Measurements from ENCODE around the gene COL19A1. TPM values are rescaled to one million over a fixed set of nuclear protein-coding genes. Genes with fewer than 3 reads are reported as not detected.
A peak's percentile ranks its signal among the peaks of the same experiment; 100 is the strongest.
"Not testable (repeated sequence)": the region's sequence is repeated elsewhere in the genome, so short reads cannot be mapped to it uniquely, and the experiment has no call there.

COL19A1 gene
- total RNA-seq, 1 donor from 2014 or later, result 2.0 TPM

DNA sequence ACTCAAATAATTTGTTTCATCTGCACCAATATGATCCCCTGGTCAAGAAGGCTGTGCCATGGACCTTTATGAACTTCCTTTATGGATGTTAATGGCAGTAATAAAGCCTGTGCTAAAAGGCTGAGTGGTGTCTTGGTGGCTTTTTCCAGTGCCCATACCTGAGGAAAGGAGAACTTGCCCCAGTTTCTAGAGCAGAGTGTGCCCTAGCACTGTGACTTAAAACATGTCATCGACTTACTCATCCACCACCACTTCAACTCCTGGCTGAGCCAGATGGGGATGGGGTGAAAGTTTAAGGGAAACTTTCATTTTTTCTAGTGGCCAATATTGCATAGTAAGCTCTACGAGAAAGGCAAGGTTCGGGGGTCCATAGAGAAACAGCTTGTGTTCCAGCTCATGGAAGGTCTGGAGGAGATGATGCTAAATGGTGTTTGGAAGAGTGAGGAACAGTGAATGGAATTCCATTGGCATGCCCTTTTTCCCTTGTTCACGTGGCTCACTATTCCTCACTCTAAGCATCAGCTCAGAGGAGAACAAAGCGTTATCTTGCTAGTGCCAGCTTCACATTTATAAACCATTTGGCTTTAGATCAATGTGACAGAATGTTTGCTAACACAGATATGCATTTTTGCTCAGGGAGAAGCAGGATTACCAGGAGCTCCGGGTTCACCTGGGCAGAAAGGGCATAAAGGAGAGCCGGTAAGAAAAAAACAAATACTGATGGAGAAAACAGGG is 71.2 kb downstream of the COL19A1 start:
- DNase-seq (no peak), ATAC-seq (ENCODE audit: poor library complexity) (peak; percentile 58)
- intact Hi-C loops (cut with DNase I), result no loop called here

DNA sequence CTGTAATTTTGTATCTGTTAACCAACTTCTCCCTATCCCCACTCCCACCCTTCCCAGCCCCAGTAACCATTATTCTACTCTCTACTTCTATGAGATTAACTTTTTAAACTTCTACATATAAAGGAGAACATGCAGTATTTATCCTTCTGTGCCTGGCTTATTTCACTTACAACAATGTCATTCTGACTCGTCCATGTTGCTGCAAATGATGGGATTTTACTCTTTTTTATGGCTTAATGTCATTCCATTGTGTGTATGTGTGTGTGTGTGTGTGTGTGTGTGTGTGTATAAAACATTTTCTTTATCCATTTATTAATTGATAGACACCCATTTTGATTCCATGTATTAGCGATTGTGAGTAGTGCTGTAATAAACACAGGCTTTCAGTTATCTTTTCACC is 76.1 kb downstream of the COL19A1 start:
- no peak for ATAC-seq (ENCODE audit: poor library complexity)
- intact Hi-C loops (cut with DNase I), result no loop called here
- DNase-seq, result no peak

DNA sequence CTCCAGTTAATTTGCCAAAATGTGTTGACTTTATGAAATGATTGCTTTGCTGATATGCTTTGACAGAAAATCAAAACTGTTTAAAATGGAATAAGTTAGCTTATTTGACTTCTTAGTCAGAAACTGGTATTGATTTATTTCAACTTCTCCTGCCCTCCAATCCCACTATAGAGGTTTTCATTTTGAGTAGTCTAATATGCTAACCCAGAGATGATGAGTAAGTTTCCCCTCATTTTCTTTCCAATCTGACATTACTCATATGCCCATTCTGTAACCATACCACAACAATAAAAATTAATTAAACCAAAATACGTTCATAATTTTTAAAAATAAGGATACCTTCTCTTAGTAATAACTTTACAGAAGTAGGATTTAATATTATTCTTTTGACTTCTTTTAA is 78.8 kb downstream of the COL19A1 start:
- no peak for ATAC-seq (ENCODE audit: poor library complexity)
- DNase-seq, result no peak
- intact Hi-C loops (cut with DNase I), result no loop called here

DNA sequence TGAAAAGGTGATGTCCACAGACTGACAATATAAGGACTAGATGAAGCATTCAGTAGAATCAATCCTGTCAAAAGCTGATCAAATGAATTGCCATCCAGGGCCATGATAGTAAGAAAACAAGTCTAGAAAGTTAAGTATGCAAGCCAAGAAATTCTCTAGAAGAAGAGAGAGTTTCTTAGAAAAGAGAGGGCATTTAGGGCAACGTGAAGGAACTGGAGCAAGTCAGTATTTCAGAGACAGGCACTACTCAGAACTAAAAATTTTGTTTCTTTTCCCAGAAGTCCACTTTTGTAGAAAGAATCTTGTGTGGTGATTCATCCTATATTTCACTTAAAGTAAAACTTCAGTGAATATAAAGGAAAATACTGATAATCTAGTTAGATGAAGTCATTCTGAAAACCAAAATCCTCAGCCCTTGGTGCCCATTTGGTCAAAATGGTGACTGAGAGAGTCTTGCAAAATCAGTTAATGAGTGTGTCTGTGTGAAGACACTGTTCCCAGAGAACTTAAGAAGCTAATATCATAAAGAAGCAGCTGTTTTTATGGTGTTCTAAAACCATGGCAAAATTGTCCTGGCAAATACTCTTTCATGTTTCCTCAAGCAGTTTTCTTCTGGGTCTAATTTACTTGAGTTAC is 82.2 kb downstream of the COL19A1 start:
- ATAC-seq (ENCODE audit: poor library complexity) (no peak), DNase-seq (no peak)
- intact Hi-C loops (cut with DNase I), result no loop called here

DNA sequence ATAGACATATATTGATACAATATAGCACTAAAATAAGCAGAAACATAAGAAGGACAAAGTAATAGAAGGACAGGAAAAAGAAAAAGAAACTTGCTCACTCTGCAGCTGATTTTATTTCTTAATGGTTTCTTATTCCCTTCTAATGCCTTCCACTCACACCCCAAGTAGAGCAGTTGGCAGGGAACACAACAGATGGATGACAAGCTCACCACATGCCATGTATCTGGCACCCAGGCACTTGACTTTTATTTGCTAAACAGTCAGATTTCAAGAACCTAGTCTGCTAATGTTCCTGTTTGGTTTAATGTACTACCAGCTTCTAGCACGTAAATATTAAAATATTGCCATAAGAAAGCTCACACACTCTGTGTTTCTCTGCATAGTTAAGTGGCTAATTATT is 87.1 kb downstream of the COL19A1 start:
- intact Hi-C loops (cut with DNase I), result no loop called here
- ATAC-seq (ENCODE audit: poor library complexity) (peak; percentile 63), DNase-seq (no peak)

DNA sequence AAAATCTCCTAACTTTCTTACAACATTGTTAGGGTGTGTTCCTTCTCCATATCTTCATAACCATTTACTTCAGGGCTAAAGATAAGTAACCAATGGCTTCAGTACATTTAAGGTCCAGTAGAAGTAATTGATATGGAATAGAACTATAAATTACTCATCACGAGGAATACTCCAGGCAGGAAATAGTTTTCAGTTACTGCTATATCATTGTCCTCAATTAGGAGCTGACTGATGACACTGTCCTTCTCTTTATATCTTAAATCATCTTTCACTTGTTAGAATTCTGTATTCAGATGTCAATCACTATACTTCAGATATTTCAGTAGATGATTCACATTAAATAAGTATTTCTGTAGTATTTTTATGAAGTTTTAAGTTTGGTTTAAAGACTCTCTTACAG is 88.4 kb downstream of the COL19A1 start:
- intact Hi-C loops (cut with DNase I), result no loop called here
- no peak for ATAC-seq (ENCODE audit: poor library complexity)

DNA sequence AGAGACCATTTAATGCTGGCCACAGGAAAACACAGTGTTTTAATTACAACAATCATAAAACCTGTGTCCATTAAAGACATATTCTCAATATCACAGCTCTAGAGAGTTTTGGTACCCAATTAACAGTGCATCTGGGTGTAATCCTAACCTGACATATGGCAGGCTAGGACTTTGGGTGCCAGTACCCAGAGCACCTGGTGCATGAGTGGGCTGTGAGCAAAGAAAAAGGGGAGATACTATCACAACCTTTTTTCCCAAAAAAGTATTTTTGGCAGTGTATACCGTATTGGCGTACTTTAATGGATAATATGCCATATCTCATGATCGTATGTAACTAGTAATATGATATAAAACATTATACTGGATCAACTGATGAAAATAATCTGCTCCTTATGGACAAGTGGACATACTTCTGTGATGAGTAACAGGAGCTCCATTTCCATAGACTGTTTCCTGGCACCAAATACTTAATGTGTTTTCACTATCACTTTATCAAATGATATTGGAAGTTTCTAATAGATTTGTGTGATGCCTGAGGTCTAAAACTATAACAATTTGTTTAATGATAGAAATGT is 91.7 kb downstream of the COL19A1 start:
- DNase-seq, result no peak
- ATAC-seq (ENCODE audit: poor library complexity), result no peak
- intact Hi-C loops (cut with DNase I), result no loop called here

More for the DNA sequence above, 88.4 kb downstream of the COL19A1 start:
- DNase-seq, result no peak

DNA sequence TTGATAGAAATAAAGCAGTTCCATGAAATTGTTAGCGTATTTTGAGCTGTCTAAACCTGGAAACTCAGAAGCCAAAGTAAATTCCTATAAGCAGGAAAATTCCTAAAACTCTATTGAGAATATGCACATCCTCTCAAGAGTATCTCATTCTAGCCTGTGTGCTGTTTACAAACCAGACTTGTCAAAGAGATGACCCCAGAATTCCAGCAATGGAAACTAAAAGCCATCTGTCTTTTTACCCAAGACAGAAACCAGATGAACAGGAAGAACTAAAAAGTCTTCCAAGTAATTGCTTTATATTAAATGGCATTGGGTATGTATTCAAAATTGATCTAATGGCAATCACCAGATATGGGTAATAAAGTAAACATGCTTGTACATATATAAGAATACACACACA is 92.6 kb downstream of the COL19A1 start:
- intact Hi-C loops (cut with DNase I), result no loop called here
- no peak for ATAC-seq (ENCODE audit: poor library complexity)
- no peak for DNase-seq

DNA sequence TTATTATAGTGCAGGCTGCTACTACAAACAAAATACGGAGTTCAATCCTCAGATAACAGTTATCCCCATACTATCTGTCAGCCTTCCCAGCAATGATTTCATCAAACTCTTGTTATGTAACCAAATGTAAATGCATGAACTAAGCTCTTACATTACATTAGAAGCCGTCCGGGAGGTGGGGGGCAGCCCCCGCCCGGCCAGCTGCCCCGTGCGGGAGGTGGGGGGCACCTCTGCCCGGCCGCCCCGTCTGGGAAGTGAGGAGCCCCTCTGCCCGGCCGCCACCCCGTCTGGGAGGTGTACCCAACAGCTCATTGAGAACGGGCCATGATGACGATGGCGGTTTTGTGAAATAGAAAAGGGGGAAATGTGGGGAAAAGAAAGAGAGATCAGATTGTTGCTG is 99.6 kb downstream of the COL19A1 start:
- DNase-seq; ATAC-seq (ENCODE audit: poor library complexity); intact Hi-C loops (cut with DNase I): not testable (repeated sequence)

DNA sequence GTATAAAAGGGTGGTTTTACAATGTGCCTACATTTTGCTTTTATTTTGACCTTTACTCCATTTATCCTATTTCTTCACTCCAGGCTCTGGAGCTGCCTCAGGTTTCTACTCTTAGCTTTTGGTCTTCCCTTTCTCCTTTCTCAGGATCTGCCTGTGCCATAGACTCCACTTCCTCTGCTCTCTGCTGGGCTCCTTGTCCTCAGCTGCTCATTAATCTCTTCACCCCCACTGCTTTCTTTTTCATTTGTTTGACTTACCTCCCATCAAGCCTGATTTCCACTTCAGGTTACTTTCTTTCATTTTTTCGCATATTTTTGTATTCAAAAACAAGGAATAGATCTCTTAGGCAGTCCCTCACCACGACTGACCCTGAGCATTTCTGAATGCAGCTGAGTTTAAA is 106.8 kb downstream of the COL19A1 start:
- ATAC-seq (ENCODE audit: poor library complexity) (peak; percentile 45), DNase-seq (no peak)
- intact Hi-C loops (cut with DNase I), result no loop called here

DNA sequence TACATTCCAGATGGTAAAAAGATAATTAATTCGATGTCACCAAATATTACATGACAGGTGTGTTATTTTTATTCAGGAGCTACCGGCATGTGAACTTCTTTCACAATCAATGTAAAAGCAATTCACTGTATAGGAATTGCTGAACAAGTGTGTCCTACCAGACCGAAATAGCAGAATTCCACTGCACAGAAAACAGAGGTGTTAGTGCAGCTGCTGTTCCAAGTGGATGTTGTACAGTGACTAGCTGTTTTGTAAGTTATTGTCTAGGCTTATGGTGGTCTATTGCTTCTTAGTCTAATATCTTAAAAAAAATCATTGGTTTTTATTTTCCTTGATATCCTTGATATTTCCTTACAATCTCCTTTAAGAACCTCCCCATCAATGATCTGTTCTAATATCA is 107.4 kb downstream of the COL19A1 start:
- ATAC-seq (ENCODE audit: poor library complexity) (peak; percentile 59), DNase-seq (no peak)
- intact Hi-C loops (cut with DNase I), result no loop called here

DNA sequence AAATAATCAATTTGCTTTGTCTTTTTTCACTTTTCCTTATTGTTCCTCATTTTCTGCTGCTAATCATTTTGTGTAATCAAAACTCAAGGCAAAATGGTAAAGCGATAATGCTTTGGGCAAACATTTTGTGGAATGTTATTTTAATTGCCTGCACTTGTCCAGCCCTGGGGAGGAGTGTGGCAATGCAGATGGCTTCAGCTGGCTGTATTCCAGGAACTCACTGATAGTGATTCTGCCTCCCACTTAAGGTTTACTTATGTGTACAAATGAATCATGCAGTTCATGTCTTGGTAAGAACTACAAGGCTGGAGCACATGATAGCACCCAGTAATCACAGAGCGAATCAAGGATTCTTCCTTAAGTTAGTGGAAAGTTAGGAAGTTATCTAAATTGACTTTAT is 107.8 kb downstream of the COL19A1 start:
- ATAC-seq (ENCODE audit: poor library complexity) (peak; percentile 83), DNase-seq (no peak)
- intact Hi-C loops (cut with DNase I), result no loop called here

DNA sequence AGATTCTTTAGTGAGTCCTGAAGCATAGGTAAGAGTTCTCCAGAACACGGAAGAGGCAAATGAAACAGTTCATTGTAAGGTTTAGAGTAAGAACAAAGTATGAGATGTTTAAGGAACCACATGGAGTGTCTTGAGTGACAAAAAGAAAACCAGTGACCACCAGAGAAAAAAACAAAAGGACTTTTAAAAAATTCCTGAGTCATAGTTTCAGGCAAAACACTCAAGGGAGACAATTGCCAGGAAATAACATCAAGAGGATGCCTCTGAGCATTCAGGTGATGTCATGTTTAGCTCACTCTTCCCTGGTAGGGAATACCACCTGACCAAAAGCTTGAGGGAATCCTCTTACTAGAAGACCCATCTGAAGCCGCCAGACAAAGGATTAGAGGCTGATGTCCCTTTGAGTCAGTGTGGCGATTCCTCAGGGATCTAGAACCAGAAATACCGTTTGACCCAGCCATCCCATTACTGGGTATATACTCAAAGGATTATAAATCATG is 110.3 kb downstream of the COL19A1 start:
- intact Hi-C loops (cut with DNase I), result no loop called here

DNA sequence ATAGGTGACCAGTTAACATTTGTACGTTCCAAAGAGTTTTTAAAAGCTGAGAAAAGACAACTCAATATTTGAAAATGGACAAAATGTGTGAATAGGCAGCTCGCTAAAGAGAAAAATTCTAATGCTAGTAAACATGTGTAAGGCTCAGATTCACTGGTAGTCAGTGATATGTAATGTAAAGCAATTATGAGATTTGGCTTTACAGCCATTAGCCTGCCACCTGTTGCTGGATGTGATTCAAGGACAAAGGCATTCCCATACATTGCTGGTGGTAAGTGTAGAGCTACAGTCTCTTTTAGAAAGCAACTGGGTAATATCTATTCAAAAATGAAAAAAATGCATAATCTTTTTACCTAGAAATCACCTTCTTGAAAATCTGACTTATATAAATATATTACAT is 114.3 kb downstream of the COL19A1 start:
- ATAC-seq (ENCODE audit: poor library complexity) (no peak), DNase-seq (no peak)
- intact Hi-C loops (cut with DNase I), result no loop called here

More for the DNA sequence above, 110.3 kb downstream of the COL19A1 start:
- DNase-seq (no peak), ATAC-seq (ENCODE audit: poor library complexity) (no peak)

DNA sequence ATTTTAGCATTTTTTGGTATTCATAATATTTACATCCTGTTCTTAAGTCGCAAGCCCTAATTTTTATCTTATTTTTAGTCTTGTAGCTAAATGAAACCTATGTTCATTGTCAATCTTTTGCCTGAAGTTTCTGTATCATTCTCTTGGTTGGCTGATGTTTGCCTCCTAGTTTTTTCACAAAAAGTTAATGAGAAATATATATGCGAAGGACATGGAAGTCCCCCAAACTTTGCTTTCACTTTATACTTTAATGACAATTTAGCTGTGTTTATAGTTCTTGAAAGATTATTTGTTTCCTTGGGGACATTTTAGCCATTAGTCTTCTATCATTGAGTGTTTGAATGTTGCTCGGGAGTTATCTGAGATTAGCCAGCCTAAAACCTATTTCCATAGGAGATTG is 118.2 kb downstream of the COL19A1 start:
- no peak for ATAC-seq (ENCODE audit: poor library complexity)
- no peak for DNase-seq
- intact Hi-C loops (cut with DNase I), result no loop called here

DNA sequence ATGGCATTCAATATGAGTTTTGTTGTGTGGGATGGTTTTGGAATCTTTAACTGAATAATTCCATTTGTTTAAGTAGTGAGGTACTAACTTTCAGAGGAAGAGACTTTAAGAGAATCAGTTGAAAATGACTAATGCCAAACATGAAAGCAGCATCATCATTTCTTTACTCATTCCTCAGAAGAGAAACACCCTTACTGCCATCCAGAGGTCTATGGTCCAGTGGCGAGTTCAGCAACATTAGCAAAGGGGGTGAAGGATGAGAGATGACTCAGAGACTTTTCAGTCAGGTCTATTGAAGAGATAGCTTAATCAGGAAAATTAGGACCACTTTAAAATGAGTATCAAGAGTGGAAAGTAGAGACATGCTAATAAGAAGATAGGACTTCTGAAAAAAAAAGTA is 118.8 kb downstream of the COL19A1 start:
- intact Hi-C loops (cut with DNase I), result no loop called here
- DNase-seq, result no peak
- no peak for ATAC-seq (ENCODE audit: poor library complexity)

DNA sequence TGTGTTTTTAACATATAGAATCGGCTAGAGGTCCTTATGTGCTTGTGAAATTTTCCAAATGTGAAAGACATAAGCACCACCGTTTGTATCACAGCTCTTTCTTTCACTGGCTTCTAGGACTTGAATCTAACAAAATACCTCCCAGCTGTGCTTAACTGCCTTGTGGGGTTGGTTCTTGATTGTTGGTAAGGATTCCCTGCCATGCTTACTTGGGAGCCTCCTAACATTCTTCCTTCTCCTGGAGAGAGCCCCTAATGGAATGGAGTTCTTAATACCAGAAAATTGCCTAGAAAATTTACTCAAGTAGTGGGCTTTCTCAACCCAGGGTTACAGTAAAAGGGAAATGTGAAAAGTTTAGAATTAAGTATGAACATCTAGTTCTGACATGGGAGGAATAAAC is 121.2 kb downstream of the COL19A1 start:
- ATAC-seq (ENCODE audit: poor library complexity), result no peak
- intact Hi-C loops (cut with DNase I), result no loop called here
- no peak for DNase-seq

DNA sequence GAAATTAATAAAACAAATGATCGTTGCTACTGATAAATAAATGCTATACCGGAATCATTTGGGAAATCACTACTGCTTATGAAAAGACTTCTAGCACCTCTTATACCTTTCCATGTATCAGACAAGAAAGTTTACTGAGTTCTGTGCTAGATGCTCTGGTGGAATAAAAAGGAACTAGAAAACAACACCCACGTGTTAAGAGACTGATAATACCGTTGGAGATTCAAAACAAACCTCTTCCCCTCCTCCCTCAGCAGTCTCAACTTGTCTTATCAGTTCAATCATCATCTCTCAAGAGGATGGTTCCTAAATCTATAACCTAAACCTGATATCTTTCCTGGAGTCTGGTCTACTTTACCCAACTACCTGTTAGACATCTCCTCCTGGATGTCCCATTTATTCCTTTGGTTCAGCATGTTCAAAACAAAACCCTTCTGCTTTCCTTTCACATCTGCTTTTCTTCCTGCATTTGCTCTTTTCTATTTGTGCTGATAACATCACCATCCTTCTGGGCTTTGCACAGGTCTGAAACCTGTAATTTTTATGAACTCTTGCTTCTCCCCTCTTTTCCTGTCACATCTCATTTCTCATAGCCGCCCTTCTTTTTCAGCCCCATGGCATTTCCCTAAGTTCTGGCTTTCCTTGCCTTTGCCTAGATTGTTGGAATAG is 122.2 kb downstream of the COL19A1 start:
- no peak for ATAC-seq (ENCODE audit: poor library complexity)
- no peak for DNase-seq
- intact Hi-C loops (cut with DNase I), result no loop called here

DNA sequence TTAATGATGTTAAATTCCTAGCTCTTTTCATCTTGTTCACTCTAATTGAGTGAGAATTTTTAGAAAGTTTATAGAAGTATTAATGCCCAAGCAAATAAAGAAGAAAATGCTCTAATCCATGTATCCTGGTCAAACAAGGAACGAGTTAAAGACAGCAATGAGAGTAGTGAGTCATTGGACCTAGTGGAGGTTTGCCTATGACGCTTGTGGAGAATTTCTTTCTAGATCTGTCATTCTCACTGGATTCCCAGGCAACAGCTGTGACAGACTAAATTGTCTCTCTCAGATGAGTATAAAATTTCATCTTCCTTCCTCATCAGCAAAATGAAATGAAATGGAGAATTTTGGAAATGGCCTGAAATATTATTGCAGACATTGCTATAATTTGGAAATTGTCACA is 127.9 kb downstream of the COL19A1 start:
- no peak for ATAC-seq (ENCODE audit: poor library complexity)
- DNase-seq, result no peak
- intact Hi-C loops (cut with DNase I), result no loop called here

DNA sequence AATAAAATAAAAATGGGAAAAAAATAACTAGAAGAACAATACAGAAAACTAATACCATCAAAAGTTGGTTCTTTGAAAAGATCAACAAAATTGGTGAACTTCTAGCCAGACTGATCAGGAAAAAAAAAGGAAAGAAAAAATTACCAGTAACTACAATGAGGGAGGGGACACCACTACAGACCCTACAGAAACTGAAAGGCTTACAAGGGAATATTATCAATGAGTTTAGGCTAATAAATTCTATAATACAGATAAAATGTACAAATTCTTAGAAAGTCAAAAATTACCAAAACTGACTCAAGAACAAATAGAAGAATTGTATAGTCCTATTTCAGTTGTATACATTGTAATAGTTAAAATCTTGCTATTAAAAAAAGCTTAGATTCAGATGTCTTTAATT is 141.8 kb downstream of the COL19A1 start:
- no peak for DNase-seq
- intact Hi-C loops (cut with DNase I), result no loop called here
- no peak for ATAC-seq (ENCODE audit: poor library complexity)
